Tibial artery (tissue), 4 donors: ENCODE data around the gene FBN2.

Source experiments
- DNase-seq, 2 donors: peaks; one replicate each; pipeline ENCODE4 v3.0.0-alpha.2; 2019
- H3K27ac ChIP-seq, 2 donors: fragments of 200-600 bp; sonication (generic) in 1 of 2; 1 replicate in 1 of 2; 2 replicates in 1 of 2; pipeline ENCODE4 v1.5.1; 2018 to 2019; ENCODE audit warnings: mild to moderate bottlenecking in 1 of 2
- H3K27me3 ChIP-seq, 2 donors: fragments of 200-600 bp; sonication (generic) in 1 of 2; one replicate each; pipeline versions ENCODE4 v1.5.1 to v1.6.0; 2016 to 2019
- H3K36me3 ChIP-seq, 3 donors: fragments of 200-600 bp; sonication (generic) in 2 of 3; one replicate each; pipeline ENCODE4 v1.5.1; 2016 to 2019; ENCODE audit warnings: mild to moderate bottlenecking in 2 of 3
- H3K4me1 ChIP-seq, 4 donors: fragments of 200-600 bp; sonication (generic) in 2 of 4; 1 replicate in 3 of 4; 2 replicates in 1 of 4; pipeline ENCODE4 v1.5.1; 2016 to 2019
- H3K4me3 ChIP-seq, 2 donors: fragments of 200-600 bp; sonication (generic) in 1 of 2; 1 replicate in 1 of 2; 2 replicates in 1 of 2; pipeline ENCODE4 v1.5.1; 2018 to 2019; ENCODE audit warnings: mild to moderate bottlenecking in 2 of 2
- H3K9me3 ChIP-seq, 3 donors: fragments of 200-600 bp; sonication (generic) in 1 of 3; one replicate each; pipeline ENCODE4 v1.5.1; 2016 to 2019
- CTCF ChIP-seq, 2 experiments: fragments of 200-600 bp in 1 of 2; fragments of 450-650 bp in 1 of 2; IDR thresholded peaks; one replicate each; pipeline ENCODE4 v1.5.1; 2017 to 2019; ENCODE audit warnings: antibody characterized with exemption in 2 of 2, mild to moderate bottlenecking in 1 of 2, moderate library complexity in 1 of 2
- intact Hi-C: fragments of 100-400 bp; cut with DNase I; formaldehyde crosslinking; loops from one replicate; pipeline ENCODE4 v1.15.0; 2023; ENCODE audit warnings: low total_unique reads

Gene FBN2

DNA sequence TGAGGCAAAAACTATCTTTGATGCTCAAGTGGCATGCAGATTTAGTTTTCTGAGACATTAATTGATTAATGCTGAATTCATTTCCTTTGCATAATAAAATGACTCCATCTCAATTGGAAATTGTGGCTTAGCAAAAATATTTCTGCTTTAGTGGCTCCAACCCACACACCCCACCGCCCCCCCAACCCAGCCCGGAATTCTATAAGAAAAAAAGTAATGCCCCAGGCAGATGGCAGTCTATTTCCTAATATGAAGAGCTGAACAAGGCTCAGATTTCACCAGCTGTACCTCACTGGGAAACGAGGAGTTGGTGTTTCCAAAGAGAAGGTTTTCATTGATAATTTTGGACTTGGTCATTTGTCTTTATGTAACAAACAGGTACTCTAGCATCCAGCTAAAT lies 182.1 kb downstream of the FBN2 start:
- Histone ChIP-seq H3K4me1 (no peaks in the 10 kb centered on the region), H3K4me3 (no peak overlapping the region), H3K27ac (no peak overlapping the region), H3K36me3 (no peaks in the 10 kb centered on the region), H3K9me3 (no peaks in the 10 kb centered on the region), H3K27me3 (no peaks in the 10 kb centered on the region)
- intact Hi-C loops, result no loop called here
- DNase-seq, result no peak
- no peak for TF ChIP-seq CTCF (IDR thresholded peaks at IDR 0.05)

DNA sequence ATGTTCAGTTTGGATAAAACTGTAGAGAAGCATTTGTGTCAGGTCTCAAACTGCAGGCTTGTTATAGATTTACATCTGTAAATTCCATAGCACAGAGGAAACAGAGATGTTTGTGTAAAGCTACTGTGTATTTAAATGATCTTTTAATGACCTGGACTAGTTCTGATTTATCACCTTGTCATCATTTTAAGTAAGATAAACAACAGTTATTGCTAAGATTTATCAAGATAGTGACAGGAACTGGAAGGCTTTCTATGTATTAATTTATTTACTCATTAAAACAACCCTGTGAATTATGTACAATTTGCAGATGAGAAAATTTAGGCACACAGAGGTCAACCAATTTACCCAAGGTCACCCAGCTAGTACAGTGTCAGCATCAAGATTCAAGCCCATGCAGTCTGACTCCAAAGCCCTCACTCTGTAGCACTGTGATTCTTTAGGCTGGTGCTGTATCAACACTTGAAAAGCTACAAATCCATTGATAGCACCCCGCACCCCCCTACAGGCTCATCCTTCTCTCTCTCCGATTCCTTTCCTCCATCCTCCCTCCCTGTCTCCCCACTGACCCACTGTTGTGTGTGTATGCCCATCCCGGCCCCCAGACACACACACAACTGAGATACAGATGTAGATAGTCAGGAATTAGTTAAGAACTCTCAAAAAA lies 184.5 kb downstream of the FBN2 start:
- Histone ChIP-seq H3K27ac (no peak overlapping the region), H3K27me3 (no peaks in the 10 kb centered on the region), H3K4me1 (no peaks in the 10 kb centered on the region), H3K9me3 (no peaks in the 10 kb centered on the region), H3K4me3 (no peak overlapping the region), H3K36me3 (no peaks in the 10 kb centered on the region)
- DNase-seq, result no peak
- intact Hi-C loops, result no loop called here
- TF ChIP-seq CTCF (IDR thresholded peaks at IDR 0.05), result no peak

DNA sequence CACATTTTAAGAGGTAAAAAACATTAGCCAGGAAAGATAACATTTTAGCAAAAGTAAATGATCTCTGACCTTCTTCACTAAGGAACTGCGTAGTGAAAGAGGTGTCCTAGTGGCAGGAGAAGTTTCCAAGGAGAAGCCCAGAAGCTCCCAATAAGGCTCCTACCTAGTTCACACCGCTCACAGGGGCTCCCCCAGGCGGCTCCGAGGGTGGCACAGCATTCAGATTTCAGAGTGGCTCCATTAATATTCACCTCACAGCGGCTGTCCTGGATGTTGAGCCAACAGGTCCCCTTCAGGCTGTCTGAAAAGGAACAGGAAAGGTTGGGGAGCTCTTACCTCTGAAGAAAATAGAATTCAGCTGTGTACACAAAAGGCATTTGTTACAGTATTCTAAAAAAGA lies 187.3 kb downstream of the FBN2 start:
- H3K36me3 ChIP-seq, result no peaks in the 10 kb centered on the region
- DNase-seq, result no peak
- no peaks in the 10 kb centered on the region for H3K4me1 ChIP-seq
- TF ChIP-seq CTCF (IDR thresholded peaks at IDR 0.05), result no peak
- H3K9me3 ChIP-seq, result no peaks in the 10 kb centered on the region
- no peak overlapping the region for H3K4me3 ChIP-seq
- H3K27me3 ChIP-seq, result no peaks in the 10 kb centered on the region
- H3K27ac ChIP-seq, result no peak overlapping the region
- intact Hi-C loops, result no loop called here

DNA sequence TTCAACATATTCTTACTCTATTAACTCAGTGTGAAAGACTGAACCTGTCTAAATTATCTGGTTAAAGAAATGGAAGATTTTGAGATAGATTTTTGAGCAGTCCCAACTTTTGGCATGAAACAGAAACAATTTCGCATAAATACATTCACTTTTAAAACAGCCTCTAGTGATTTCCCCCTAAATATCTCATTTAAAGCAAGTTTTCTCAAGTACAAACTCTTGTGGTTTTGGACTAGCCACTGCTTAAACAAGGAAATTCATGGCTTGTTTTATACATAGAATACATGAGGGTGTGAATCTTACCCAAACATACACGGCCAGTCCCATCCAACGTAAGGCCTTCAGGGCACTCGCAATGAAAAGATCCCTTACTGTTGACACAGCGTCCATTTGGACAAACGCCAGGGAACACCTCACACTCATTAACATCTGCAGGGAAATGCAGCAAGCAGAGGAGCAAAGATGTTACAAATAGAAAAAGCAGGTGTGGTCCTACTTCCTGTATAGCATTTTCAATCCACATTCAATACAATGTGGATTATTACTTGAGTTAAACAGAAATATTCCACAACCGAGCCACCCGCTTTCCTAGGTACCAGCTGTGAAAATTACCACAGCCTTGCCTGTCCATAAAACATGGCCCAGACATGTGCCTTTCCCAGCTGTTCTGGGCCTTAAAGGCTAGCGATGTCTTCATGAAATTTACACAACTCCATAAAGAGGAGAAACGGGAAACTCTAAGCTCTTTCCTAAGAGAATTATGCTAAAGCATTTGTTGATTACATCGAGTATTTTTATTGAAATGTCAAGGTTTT lies 188.8 kb downstream of the FBN2 start:
- TF ChIP-seq CTCF (IDR thresholded peaks at IDR 0.05), result no peak
- Histone ChIP-seq H3K36me3 (no peaks in the 10 kb centered on the region), H3K9me3 (no peaks in the 10 kb centered on the region), H3K4me3 (no peak overlapping the region), H3K27ac (no peak overlapping the region), H3K27me3 (no peaks in the 10 kb centered on the region), H3K4me1 (no peaks in the 10 kb centered on the region)
- intact Hi-C loops, result no loop called here
- no peak for DNase-seq

GRCh38 chr5:128346038-128346437 lies 192.0 kb downstream of the FBN2 start:
- Histone ChIP-seq H3K27ac (no peak overlapping the region), H3K27me3 (no peaks in the 10 kb centered on the region), H3K4me3 (no peak overlapping the region), H3K36me3 (no peaks in the 10 kb centered on the region), H3K4me1 (no peaks in the 10 kb centered on the region), H3K9me3 (no peaks in the 10 kb centered on the region)
- TF ChIP-seq CTCF (IDR thresholded peaks at IDR 0.05), result no peak
- intact Hi-C loops, result no loop called here
- DNase-seq, result no peak
